NCI-H2029 treated with DMSO at 0.1 percent for 48 hours (cell line): Measurements from ENCODE around the gene GPR39.

ENCODE experiments used
- DNase-seq: peaks from one replicate; lab custom pipeline; 2025; lab: John Stamatoyannopoulos, UW

The GPR39 gene

DNA sequence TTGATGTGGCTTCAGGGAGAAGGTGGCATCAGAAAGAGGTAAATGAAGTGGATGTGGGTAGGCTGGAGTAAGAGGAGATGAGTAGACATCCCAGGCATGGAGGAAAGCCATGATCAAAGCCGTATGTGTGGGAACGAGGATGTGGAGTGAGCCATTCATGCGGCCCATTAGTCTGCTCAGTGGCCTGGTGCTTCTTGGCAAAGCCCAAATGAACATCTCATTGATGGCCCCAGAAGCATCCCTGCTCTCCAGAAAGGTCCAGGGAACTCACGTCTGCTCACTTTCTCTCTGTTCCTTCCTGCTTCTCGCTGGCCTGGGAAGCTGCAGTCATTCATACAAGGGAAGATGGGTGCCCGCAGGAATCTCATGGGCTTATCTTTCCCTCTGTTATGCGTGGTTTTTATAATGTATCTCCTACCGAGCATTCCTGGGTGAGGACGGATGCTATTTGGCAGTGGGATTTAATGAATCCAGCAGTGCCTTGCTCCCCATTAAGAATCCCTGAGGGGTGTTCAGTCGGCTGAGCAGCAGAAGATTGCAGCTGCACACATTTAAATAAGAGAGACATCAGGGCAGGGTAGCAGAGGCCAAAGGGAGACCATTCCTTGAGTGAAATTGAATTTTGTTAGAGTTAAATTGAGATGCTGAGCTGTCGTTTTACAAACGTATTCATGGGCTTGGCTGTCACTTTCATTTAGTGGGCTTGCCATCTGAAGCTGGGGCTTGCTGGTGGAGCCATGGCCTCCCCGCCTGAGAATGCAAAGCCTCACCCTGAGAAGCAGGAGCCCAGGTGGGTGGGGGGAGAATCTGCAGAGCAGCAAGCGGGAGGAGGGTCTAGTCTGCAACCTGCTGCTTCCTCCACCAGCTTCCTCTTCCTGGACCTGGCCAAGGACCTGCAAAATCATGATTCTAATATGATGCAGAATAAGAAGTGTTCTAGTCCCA, 188.9 kb downstream of the GPR39 start:
- DNase-seq, result no peak

DNA sequence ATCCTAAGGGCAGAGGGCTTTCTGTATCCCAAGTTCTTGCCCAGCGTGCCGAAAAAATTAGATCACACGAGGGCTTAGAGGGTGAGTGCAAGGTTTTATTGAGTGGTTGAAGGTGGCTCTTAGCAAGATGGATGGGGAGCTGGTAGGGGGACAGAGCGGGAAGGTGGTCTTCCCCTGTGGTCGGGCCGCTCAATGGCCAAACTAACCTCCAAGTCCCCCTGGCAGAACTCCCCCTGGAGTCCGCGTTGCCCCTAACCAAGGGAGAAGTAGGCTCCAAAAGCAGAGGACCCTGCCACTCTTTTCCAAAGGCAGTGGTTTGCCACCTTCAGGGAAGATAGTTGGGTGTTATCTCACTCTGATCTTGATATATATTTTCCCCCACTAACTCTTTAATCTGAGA, 190.0 kb downstream of the GPR39 start:
- no peak for DNase-seq

DNA sequence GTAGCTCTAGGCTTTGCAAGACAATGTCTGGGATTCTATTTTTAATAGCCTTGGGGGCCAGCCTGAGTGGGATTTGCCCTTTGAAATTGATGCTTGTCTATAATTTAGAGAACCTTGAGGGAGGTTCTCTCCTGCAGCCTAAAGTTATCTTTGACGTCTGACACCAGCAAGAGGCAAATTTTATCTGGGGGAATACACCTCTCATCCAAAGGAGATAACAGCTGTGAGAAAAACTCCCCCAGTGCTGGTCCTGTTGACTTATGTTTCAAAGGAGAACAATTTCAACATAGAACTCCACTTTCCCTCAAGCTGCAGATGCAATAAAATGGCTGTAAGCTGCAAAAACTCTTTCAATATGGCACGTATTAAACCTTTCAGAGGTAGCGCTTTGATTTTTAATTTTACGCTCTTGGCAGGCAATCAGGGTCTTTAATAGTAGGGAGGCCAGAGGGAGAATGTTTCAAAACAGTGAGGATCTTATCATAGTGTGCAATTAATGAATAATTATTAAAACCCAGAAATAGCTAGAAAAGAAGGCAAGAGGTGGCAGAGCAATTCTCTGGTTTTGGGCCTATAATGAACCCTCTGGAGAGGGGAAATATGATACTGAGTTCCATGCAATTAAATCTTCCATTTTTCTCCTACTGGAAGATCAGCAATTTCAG, 191.0 kb downstream of the GPR39 start:
- DNase-seq, result no peak

DNA sequence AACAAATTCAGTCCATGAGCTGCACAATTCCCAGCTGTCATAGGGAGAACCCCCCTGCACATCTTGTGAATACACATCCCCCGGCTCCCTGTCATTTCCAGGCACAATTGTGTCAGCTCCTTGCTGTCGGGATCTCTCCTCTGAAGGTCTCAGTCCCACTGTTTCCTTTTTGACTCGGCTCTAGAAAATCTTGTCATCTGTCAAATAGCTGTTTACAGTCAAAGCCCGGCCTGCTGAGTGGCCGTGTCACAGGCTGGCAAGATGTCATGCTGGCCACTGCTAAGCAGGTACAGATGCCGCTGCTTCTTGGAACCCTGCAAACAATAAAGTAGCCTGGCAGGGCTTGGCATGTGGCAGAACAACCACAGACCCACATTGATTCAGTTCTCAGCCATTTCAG, 191.7 kb downstream of the GPR39 start:
- no peak for DNase-seq

DNA sequence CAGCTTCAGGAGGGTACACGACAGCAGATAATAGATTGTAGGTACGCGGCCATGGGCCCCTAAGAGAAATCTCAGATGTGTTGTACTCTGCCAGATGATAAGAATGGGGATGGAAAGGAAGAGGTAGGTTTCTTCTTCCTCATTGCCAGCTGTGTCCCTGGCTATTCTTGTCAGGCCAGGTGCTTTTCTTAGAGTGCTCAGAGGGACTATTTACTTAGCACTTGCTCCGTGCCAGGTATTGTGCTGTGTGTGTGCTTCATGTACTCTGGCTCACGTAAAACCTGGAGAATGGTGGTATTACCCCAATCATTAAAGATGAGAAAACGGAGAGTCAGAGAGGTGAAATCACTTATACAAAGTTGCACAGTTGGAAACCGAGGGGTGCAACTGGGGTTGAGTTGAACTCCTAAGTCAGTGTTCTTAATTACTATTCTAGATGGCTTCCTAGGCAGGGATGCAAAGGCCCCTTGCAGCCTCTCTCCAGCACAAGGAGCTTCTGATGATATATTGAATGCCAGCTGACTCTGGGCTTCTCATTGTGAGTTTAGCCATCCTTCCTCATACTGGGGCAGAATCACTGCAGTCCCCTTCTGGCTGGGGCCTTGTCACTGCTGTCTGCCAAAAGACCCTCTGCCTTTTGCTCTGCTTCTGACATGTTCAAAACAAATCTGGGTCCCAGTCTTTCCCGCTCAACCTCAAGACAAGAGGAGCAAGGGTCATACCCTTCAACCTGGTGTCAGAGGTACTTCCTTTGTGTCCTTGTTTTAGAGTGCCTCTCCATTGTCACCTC, 192.7 kb downstream of the GPR39 start:
- peak; percentile 54 for DNase-seq

DNA sequence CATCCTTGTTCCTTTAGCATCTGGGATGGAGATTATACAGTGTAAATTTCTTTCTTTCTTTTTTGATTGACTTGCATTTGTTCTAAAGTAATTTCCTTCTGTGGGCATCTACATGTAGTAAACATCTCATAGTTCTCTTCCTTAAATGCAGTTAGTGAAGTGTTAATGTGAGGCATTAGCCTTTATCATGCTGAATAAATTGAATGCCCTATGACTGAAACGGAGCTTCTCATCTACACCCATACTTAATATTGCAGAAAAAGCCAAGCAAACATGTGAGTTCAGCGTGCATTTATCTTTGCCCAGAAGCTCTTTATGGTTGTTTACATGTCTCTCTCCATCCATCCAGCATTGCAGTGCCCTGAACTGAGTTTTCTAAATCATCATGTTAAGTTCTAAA, 195.1 kb downstream of the GPR39 start:
- DNase-seq, result no peak

DNA sequence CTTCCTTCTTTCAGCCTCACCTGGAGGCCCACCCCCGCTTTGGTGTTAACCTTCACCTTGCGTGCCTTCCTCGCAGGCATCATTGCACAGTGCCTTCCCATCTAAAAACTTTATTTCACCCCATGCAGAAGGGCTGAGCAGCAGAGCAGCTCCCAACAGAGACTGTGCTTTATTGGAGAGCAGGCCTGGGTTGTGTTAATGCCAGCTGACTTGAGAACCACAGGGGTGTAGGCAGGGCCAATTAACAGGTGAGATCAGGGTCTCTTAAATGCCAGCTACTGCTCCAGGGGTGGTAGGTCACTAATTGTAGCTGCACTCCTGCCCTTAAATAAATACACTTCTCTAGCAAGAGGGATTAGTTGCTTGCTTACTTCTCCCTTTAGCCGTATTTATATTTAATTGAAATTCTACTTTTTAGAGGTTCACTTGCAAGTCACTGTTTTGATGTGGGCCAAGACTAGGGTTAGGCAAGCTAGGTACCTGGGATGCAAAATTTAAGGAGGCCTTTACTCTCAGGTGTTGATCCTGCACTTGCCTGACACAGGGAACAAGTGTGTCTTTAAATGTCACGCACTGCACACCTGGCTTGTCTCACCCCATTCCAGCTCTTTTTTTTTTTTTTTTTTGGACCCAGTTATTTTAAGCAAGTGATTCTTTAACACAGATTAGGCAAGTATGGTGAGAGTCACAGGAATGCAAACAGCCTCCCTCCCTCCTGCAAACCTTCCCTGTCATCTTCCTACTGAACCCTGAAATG, 198.9 kb downstream of the GPR39 start:
- DNase-seq, result no peak

DNA sequence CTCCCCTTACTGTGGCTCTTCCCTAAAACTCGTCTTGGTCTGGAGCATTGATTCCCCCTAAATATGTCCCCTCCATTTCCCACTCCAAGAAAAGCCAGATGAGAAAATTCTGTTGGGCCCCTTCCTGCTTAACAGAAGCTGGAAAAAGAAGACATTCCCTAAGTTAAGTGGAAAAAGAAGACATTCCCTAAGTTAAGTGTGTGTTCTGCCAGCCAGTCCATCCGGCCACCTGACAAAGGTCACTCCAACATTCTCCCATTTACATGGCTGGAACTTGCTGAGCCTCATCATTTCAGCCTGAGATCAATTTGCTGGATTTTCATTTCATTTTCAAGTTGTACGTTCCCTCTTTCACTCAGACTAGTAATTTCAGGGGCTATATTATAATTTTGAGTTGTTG, 201.4 kb downstream of the GPR39 start:
- no peak for DNase-seq

DNA sequence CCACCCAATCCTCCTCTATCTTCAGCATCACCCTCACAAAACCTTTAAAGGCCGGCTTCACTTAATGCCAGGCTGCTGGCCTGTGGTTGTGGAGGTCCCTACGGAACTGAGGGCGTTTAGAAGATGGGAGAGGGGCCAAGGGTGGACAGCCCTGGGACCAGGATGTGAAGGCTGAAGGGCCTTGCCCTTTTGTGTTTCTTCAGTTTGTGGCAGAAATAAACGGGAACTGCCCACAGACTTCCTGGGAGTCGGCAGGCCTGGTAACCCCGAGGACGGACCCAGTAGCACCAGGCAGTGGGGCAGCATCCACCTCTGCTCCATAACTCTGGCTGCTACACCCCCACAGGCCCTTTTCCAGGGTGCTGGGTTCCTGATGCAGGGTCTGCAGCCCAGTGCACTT, 202.1 kb downstream of the GPR39 start:
- DNase-seq, result no peak

DNA sequence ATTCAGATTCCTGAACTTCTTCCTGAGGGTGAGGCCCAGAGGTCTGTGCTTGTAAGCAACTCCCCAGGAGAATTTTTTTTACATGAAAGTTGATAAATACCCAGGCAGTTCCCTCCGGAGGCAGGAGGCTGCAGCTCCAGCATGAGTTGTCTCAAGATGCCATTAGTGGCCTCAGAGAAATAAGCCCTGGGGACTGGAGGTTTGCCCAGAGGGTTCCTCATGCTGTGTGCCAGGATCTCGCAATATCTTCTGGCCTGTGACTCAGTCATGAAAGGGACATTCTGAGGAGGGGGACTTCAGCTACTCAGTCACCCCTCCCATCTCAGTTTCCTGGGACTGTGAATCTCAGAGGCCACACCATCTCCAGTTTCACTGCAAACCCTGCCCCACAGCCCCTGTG, 203.5 kb downstream of the GPR39 start:
- DNase-seq, result no peak

DNA sequence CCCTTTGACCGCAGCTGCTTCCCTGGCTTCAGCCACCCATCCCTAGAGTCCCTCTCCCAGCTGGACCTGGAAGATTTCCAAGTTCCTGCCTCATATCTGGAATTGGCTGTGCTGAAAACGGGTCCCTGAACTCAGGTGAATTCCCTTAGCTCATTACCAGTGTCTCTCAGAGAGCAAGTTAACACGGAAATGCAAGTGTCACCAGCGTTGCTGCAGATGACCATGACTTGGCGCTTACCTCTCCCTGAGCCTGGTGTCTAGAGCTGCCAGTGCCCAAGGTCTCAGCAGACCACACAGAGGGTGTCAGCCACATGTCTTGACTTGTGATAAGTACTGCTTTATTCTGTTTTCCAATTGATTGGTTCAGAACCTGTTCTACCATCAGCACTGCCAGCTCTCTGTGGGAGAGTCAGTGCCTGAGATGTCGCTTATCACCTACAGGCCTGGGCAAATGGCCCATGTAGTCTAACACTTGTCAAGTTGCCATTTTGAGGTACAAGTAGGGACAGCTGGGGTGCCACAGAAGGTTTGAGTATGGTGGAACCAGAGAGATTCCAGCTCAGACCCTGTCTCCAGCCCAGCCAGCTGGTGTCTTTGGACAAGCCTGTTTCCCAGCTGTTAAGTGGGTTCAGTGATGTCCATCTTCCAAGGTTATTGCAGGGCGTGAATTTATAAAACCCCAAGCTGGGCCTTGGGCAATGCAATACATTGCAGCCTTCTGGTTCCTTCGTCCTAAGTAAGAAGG, 204.7 kb downstream of the GPR39 start:
- peak; percentile 57 for DNase-seq

DNA sequence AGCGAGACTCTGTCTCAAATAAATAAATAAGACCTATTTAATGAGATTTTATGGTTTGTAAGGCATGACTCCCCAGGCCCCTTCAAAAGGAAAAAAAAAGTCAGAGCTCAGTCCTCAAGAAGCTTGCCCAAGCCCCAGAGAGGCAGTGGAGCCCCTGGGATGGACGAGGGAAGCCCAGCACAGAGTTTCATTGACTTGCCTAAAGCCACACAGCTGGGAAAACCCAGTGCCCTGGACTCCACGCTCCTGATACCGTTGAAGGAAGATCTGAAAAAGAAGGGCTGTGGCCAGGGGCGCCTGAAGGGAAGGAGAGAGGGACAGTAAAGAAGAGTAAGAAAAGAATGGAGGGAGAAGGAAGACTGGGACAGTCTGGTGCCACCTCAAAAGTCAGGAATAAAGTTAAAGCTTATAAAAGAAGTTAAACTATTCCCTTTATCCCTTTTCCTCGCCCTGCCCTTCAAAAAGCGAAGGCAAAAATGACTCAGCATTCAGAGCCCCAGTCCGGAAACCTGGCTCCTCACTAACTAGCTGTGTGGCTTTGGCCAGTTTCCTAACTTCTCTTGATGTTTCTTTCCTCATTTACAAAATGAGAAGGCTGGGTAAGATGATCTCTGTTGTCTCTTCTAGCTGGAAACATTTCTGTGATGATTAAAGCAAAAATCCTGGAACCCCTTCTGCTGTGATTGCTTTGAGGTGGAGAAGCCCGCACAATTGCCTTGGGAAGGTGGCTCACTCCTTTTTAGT, 206.7 kb downstream of the GPR39 start:
- DNase-seq, result no peak

DNA sequence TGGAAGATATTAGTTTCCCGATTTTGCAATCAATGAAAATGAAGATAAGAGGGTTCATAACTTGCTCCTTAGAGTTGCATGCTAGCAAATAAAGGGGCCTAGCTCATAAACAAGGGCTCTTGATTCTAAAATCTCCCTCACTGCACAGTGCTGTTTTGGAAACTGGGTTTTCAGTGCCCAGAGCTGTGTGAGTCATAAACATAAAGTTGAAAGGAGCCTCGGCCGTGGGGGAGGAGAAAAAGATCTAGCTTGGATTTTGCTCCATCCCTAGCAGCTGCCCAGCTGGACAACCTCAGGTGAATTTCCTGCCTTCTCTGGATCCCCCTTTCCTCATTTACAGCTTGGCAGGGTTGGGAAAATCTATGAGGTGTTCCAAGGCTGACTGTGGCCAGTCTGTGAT, 210.9 kb downstream of the GPR39 start:
- no peak for DNase-seq

DNA sequence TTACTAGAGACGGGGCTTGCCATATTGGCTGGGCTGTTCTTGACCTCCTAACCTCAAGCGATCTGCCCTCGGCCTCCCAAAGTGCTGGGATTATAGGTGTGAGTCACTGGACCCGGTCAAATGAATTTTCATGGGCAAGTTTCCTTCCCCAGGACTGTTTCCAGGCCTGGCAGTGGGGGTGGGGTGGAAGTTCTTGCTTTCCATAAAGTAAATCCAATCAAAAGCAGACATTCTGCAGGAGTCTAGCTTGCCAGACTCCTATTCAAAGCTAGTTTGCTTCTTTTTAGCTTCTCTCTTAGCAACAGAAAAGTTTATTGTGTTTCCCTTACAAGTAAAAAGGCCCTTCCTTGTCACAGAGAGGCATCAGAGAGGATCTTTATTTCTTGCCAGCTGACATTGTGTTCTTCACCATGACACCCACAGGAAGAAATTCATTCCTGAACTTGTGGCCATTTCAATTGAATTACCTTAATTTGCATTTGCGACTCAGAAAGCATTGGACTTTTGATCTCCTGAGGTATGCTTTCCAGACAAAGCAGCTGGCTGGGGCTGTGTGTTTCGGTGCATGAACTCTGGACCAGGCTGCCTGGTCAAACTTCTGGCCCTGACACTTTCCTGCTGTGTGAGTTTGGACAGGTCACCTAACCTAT, 215.5 kb downstream of the GPR39 start:
- no peak for DNase-seq

DNA sequence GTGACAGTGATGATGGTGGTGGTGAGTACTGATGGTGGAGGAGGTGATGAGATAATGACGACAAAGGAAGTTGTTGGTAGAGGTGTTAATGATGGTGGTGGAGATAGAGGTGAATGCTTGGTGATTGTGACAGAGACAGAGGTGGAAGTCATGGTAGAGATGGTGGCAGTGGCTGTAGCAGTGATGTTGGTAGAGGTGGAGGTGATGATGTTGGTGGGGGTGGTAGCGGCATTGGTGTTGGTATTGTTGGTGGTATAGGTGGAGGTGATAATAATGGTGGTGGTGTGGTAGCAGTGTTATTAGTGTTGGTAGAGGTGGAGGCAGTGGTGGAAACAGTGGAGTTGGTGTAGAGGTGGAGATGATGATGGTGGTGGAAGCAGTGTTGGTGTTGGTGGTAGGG, 217.0 kb downstream of the GPR39 start:
- no peak for DNase-seq

DNA sequence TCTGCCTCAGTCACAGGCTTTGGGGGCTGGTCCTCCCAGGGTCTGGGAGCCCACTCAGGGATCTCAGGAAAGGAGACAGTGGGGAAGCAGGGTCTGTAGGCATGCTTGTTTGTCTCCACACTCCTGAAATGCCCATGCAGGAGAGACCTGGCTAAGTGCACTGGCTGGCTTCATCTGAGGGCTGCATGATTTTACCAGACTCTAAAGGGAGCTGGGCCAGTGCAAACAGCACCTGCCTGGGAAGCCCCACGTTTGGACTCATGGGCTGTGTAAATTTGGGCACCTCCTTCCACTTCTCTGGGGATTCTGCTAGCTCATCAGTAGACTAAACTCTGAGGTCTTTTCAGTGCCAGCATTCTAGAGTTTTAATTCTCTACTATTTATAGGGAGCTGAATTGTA, 219.7 kb downstream of the GPR39 start:
- no peak for DNase-seq

DNA sequence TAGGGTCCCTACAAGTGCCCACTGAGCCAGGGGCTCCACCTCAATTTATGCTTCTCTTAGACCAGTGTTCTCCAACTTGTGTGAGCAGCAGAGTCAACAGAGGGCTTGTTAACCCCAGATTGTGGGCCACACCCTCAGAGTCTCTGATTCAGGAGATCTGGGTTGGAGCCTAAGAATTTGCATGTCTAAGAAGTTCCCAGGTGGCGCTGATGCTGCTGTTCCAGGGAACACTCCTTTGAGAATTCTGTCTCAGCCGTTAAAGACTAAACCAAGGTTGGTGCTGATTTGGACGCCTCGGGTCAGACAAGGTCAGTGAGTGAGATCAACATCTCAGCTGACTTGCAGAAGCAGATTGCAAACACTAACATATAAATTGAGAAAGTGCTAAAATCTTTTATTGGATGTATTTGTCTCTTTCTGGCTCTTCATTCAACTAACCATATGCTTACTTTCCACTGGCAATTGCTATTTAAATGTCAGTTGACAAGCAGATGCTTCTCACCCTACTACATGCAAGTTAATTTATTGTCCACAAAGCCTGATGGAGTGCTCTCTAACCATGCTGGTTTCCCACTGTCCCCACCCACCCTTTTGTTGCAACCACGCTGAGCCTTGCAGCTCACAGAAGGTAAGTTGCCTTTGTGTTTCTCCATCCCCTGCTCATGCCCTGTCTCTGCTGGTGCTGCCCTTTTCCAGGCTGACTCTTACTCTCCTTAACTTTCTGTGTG, 221.9 kb downstream of the GPR39 start:
- DNase-seq, result no peak

DNA sequence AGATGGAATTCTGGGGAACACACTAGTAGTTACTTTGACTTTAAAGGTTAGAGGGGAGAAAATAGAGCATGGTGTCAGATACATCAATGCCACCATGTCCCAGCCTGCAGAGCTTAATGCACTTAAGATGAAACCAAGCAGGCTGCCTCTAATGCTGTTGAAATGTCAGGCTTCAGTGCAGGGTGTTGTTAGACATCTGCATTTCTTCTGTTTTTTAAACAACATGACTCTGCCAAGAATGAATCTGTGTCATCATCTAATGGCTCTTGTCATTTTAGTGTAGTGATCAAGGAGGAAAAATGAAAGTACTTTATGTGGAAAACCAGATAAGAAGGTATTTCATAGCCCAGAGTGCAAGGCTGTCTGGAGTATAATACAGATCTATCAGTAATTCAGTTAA, 223.5 kb downstream of the GPR39 start:
- no peak for DNase-seq

DNA sequence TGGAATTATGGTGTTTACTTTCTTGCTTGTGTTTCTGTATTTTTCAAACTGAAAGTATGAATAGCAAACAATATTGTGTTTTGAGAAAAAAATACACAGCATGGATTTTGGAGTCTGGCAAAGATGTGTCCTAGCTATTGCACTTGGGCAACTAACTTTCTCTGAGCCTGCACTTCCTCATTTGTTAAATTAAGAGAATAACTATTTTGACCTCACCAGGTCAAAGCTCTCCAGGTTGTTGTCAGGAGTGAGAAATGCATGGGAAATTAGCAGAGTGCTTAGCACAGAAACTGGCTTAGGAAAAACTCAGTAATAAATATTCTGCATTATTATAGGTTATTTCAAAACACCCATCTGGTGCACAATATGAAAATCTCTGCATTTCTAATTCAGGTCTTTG, 225.2 kb downstream of the GPR39 start:
- DNase-seq, result no peak
